Epithelial cell of proximal tubule (primary cell): ENCODE measurements around the gene POP7. TPM values are rescaled to one million over a fixed set of nuclear protein-coding genes. Genes with fewer than 3 reads are reported as not detected.
"Not testable (repeated sequence)": the region's sequence is repeated elsewhere in the genome, so short reads cannot be mapped to it uniquely, and the experiment has no call there.

Experiments used
- DNase-seq: peaks from one replicate; pipeline ENCODE4 v3.0.0-alpha.2; 2011; ENCODE audit warnings: low read depth
- H3K4me3 ChIP-seq: 2 replicates; pipeline ENCODE4 v1.5.1; 2011; ENCODE audit warnings: low read depth, mild to moderate bottlenecking, low read length
- CTCF ChIP-seq: conservative IDR thresholded peaks from 2 replicates; pipeline ENCODE4 v1.5.1; 2012; ENCODE audit warnings: low read depth, mild to moderate bottlenecking, low read length
- total RNA-seq: library from RNA; depleted of rRNA; stranded (reverse); fragments of >200 nt; gene quantifications from 2 replicates; pipeline ENCODE4 v1.2.3, GENCODE V29; 2015

The POP7 gene
- 42.7 and 79.3 TPM in 2 replicates for total RNA-seq

GRCh38 chr7:100705753-100706671, at the start of gene POP7:
Gene POP7 (plus strand): TSS chr7:100706121. CDS start chr7:100706831, 710 bp downstream.
- peak within 1 kb of the TSS; percentile 97 for H3K4me3 ChIP-seq
- peak; percentile 64 for DNase-seq
- no peak for TF ChIP-seq CTCF

GRCh38 chr7:100662194-100662776, 43.6 kb upstream of the POP7 start:
- DNase-seq, H3K4me3 ChIP-seq: not testable (repeated sequence)

GRCh38 chr7:100665168-100665726, 40.7 kb upstream of the POP7 start:
- H3K4me3 ChIP-seq, result no peak overlapping the region
- no peak for DNase-seq
- no peak for TF ChIP-seq CTCF

GRCh38 chr7:100667331-100668068, 38.4 kb upstream of the POP7 start:
- TF ChIP-seq CTCF, result no peak
- DNase-seq, result no peak
- no peak overlapping the region for H3K4me3 ChIP-seq

- DNase-seq, result no peak
- TF ChIP-seq CTCF, result no peak
- no peak overlapping the region for H3K4me3 ChIP-seq
Observed at GRCh38 chr7:100668069-100668449, 37.9 kb upstream of the POP7 start.

GRCh38 chr7:100669106-100669505, 36.8 kb upstream of the POP7 start:
- H3K4me3 ChIP-seq, DNase-seq: not testable (repeated sequence)

- H3K4me3 ChIP-seq, result no peak overlapping the region
- no peak for TF ChIP-seq CTCF
- no peak for DNase-seq
Observed at GRCh38 chr7:100670074-100670473, 35.8 kb upstream of the POP7 start.
